ENCODE data around the gene HIBADH.

DNA sequence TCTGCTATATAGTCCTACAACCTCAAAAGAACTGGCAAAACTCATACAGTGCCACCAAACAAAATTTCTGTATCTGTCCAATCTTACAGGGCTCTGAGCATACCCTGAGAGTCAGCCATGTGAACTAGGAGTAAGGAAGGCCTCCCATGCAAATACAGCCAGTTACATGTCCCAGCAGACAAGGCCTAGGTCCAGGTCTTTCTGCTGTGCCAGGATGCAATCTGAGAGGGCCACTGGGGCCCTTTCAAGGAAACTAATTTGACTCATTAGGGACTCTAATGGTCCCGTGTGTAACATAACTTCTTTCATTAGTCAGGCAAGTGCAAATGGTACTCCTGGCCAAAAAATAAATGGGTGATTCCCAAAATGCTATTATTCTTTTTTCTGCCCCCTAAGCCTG is 17.9 kb upstream of the HIBADH start:
- TF ChIP-seq, protein P1, sequence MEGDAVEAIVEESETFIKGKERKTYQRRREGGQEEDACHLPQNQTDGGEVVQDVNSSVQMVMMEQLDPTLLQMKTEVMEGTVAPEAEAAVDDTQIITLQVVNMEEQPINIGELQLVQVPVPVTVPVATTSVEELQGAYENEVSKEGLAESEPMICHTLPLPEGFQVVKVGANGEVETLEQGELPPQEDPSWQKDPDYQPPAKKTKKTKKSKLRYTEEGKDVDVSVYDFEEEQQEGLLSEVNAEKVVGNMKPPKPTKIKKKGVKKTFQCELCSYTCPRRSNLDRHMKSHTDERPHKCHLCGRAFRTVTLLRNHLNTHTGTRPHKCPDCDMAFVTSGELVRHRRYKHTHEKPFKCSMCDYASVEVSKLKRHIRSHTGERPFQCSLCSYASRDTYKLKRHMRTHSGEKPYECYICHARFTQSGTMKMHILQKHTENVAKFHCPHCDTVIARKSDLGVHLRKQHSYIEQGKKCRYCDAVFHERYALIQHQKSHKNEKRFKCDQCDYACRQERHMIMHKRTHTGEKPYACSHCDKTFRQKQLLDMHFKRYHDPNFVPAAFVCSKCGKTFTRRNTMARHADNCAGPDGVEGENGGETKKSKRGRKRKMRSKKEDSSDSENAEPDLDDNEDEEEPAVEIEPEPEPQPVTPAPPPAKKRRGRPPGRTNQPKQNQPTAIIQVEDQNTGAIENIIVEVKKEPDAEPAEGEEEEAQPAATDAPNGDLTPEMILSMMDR (IDR thresholded peaks at IDR 0.05), result no peak
- no peak for TF ChIP-seq POLR2A (IDR thresholded peaks at IDR 0.05)
